ENCODE results near the gene TMEM39B.

Gene TMEM39B

DNA sequence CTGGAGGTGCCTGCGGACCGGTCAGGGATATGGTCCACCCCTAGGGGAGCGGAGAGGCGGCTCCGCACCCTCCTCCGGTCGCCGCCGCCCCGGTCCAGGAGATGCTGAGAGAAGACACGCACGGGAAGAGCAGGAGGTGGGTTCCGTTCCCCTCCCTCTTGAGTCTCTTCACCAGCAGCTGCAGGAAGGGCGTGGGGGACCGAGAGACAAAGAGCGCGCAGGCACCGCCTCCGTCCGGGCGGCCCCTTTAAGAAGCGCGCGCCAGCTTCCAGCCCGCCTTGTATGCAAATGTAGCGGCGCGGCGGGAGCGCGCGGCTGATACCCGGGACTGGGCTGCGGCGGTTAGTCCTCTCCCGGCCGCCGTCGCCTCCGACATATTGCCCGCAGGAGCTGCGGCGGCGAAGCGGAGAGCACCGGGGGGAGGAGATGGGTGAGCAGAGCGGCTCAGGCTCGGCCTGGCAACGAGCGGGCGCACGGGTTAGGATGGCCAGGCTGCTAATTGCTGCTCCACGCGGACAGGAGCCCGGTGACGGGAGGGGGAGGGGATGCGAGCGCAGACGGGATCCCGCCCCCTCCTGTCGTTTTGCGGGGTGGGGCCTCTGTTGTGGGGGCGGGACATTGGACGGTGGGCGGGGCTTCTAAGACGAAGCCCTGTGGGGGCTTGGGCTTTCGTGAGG, at the start of gene TMEM39B:
TMEM39B (plus strand) TSS at position 318 of the 677 bp plus-strand sequence; CDS start at position 427, 109 bp downstream.
- TF ChIP-seq MYC (IDR thresholded peaks at IDR 0.05; ENCODE audit: low read depth, low read length) (peak; percentile 45; the same call in 1 of the 2 replicates), POLR2A (IDR thresholded peaks at IDR 0.05; ENCODE audit: extremely low read depth, insufficient read length) (peak; percentile 65)
- TF ChIP-seq, protein P1, sequence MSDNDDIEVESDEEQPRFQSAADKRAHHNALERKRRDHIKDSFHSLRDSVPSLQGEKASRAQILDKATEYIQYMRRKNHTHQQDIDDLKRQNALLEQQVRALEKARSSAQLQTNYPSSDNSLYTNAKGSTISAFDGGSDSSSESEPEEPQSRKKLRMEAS (IDR thresholded peaks at IDR 0.05; ENCODE audit: low read depth, low read length) = no peak; the same call in none of the 2 replicates
- DNase-seq (ENCODE audit: low read depth) = peak; percentile 97
- peak within 1 kb of the TSS; percentile 68 for H3K4me3 ChIP-seq (ENCODE audit: low read depth, low read length)

DNA sequence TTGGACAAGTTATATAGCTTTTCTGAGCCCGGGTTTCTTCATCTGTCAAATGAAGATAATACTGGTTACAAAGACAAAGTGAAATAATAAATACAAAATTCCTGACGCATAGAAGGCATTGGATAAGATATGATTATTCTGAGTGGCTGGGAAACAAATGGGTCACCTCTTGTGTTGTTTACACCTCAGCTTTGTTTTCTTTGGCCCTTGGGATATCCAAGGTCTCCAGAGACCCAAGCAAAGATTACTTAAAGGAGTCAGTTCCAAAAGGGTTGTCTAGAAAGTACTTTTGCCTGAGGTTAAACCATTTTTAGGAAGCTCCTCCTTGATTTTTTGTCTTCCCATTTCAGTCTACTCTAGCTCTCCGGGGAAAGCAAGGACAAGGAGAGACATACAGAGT, 49.4 kb upstream of the TMEM39B start:
- H3K4me3 ChIP-seq (ENCODE audit: low read depth, low read length) = no peak overlapping the region
- no peak for DNase-seq (ENCODE audit: low read depth)
- no peak for TF ChIP-seq MYC (IDR thresholded peaks at IDR 0.05; ENCODE audit: low read depth, low read length)
- TF ChIP-seq, protein P1 (IDR thresholded peaks at IDR 0.05; ENCODE audit: low read depth, low read length) = no peak

DNA sequence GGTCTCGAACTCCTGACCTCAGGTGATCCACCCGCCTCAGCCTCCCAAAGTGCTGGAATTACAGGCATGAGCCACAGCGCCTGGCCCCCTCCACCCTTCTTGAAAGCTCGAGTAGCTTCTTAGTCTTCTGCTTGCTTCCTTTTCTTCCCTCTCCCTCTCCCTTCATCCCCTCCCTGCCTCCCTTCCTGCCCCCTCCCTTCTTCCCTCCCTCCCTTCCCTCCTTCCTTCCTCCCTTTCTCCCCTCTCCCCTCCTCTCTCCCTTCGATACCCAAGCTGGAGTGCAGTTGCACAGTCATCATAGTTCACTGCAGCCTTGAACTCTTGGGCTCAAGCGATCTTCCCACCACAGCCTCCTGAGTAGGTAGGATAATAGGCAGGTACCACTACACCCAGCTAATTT, 47.2 kb upstream of the TMEM39B start:
- no peak for TF ChIP-seq POLR2A (IDR thresholded peaks at IDR 0.05; ENCODE audit: extremely low read depth, insufficient read length)
- DNase-seq (ENCODE audit: low read depth) = no peak
- H3K4me3 ChIP-seq (ENCODE audit: low read depth, low read length) = no peak overlapping the region

DNA sequence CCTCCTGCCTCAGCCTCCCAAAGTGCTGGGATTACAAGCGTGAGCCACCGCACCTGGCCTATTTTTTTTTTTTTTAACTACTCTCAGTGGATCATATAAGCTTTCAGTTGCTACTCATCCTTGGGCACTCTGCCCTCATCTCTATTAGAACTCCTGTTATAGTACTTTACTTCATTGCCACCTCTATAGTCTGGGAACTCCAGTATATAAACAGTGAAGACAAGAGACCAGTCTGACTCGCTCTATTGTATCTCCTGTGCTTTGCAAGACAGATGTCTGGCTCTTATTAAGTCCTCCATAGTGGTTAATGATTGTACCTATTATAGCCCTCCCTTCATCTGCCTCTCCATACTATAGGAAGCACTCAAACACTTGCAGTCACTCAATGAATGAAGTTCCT, 44.0 kb upstream of the TMEM39B start:
- DNase-seq (ENCODE audit: low read depth) = no peak
- TF ChIP-seq, protein P1 (IDR thresholded peaks at IDR 0.05; ENCODE audit: low read depth, low read length) = no peak
- no peak for TF ChIP-seq MYC (IDR thresholded peaks at IDR 0.05; ENCODE audit: low read depth, low read length)
- TF ChIP-seq, protein P2, sequence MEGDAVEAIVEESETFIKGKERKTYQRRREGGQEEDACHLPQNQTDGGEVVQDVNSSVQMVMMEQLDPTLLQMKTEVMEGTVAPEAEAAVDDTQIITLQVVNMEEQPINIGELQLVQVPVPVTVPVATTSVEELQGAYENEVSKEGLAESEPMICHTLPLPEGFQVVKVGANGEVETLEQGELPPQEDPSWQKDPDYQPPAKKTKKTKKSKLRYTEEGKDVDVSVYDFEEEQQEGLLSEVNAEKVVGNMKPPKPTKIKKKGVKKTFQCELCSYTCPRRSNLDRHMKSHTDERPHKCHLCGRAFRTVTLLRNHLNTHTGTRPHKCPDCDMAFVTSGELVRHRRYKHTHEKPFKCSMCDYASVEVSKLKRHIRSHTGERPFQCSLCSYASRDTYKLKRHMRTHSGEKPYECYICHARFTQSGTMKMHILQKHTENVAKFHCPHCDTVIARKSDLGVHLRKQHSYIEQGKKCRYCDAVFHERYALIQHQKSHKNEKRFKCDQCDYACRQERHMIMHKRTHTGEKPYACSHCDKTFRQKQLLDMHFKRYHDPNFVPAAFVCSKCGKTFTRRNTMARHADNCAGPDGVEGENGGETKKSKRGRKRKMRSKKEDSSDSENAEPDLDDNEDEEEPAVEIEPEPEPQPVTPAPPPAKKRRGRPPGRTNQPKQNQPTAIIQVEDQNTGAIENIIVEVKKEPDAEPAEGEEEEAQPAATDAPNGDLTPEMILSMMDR (IDR thresholded peaks at IDR 0.05; ENCODE audit: low read depth, low read length) = no peak
- TF ChIP-seq POLR2A (IDR thresholded peaks at IDR 0.05; ENCODE audit: extremely low read depth, insufficient read length) = no peak
- no peak overlapping the region for H3K4me3 ChIP-seq (ENCODE audit: low read depth, low read length)

DNA sequence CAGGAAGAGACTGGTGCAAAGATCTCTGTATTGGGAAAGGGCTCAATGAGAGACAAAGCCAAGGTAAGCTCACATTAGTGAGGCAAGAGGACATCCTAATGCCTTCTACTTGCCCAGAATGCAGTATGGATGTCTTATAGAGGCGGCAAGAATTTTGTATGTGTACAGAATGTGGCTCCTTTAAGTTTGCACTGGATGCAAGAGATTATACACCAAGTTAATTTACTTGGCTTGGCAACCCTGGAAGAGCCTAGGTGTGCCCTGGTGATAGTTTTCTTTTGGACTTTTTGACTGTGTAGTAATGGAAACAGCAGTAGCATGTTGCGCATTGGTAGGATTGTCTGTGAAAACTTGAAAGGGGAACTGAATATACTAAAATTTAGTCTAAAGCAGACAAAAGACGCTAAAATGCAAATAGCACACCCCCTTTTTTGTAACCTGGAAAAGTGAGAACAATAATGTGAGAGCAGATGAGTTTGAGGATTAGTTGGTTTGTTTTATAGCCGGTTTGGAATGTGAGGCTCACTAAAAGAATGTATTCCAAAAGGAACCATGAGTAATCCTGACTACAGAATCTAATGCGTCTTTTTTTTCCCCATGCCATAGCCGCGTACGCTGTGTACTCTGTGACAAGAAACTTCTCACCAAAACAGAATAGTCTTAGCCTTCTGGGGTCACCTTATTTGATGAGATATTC, 41.0 kb upstream of the TMEM39B start:
- TF ChIP-seq MYC (IDR thresholded peaks at IDR 0.05; ENCODE audit: low read depth, low read length) = no peak
- TF ChIP-seq, protein P1 (IDR thresholded peaks at IDR 0.05; ENCODE audit: low read depth, low read length) = no peak
- no peak for TF ChIP-seq POLR2A (IDR thresholded peaks at IDR 0.05; ENCODE audit: extremely low read depth, insufficient read length)
- TF ChIP-seq, protein P2 (IDR thresholded peaks at IDR 0.05; ENCODE audit: low read depth, low read length) = no peak
- DNase-seq (ENCODE audit: low read depth) = no peak
- no peak overlapping the region for H3K4me3 ChIP-seq (ENCODE audit: low read depth, low read length)

DNA sequence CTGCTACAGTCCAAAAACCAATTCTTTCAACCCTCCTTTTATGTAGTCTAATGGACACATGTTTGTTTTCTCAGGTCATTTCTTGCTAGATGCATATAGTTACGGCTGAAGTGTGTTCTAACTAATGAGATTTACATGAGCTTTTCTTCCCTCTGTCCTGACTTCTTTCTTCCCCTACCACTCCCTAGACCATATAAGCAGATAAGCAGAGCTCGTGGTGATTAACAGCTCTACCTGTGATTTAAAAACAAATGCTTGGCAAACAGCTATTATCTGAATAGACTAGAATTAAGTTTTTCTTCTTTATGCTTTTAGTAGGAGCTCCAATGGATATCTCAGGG, 40.5 kb upstream of the TMEM39B start:
- no peak for DNase-seq (ENCODE audit: low read depth)
- no peak overlapping the region for H3K4me3 ChIP-seq (ENCODE audit: low read depth, low read length)
- TF ChIP-seq, protein P1 (IDR thresholded peaks at IDR 0.05; ENCODE audit: low read depth, low read length) = no peak
- TF ChIP-seq MYC (IDR thresholded peaks at IDR 0.05; ENCODE audit: low read depth, low read length) = no peak
- no peak for TF ChIP-seq POLR2A (IDR thresholded peaks at IDR 0.05; ENCODE audit: extremely low read depth, insufficient read length)
- TF ChIP-seq, protein P2 (IDR thresholded peaks at IDR 0.05; ENCODE audit: low read depth, low read length) = no peak

DNA sequence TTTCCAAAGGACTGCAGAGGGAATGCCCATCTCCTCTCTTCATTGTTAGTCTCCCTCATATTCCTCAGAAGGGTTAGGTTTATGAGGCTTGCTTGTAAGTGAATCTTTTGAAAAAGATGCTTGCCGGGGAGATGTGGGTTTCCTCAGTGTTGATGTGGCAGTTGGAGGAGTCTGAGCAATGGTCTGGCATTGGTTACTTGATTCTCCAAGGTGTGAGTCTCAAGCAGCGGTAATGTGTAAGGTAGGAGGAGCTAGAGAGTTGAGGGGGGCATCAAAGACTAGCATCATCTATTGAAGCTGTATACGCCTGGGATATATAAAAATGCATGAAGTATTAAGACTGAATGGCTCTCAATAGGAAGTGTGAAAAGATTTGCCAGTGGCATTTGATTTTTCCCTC, 37.6 kb upstream of the TMEM39B start:
- TF ChIP-seq, protein P1 (IDR thresholded peaks at IDR 0.05; ENCODE audit: low read depth, low read length) = no peak
- TF ChIP-seq MYC (IDR thresholded peaks at IDR 0.05; ENCODE audit: low read depth, low read length) = no peak
- no peak for TF ChIP-seq POLR2A (IDR thresholded peaks at IDR 0.05; ENCODE audit: extremely low read depth, insufficient read length)
- TF ChIP-seq, protein P2 (IDR thresholded peaks at IDR 0.05; ENCODE audit: low read depth, low read length) = no peak
- no peak for DNase-seq (ENCODE audit: low read depth)
- no peak overlapping the region for H3K4me3 ChIP-seq (ENCODE audit: low read depth, low read length)
